Natural killer cell treated with Interleukin-12 subunit alpha and Interleukin-12 subunit beta and Interleukin-15 and Interleukin-18, amount 100 ng/mL, for 72 hours (primary cell): ENCODE data around the gene VPS13D. TPM values are rescaled to one million over a fixed set of nuclear protein-coding genes. Genes with fewer than 3 reads are reported as not detected.
"Not testable (repeated sequence)": the region's sequence is repeated elsewhere in the genome, so short reads cannot be mapped to it uniquely, and the experiment has no call there.

Experiments
- ATAC-seq, 2 donors: fragments of 150-1000 bp; cut with Tn5 transposase in 1 of 2; sonication (Bioruptor Pico), chemical (Tn5 transposase) in 1 of 2; 2 replicates each; pipeline ENCODE4 v1.10.0; 2021
- DNase-seq: peaks from one replicate; pipeline ENCODE4 v3.0.0; 2022; ENCODE audit warnings: low spot score
- H3K27ac Mint-ChIP-seq, 2 donors: 1 replicate in 1 of 2; 2 replicates in 1 of 2; pipeline ENCODE4 v1.8.0; 2022; ENCODE audit warnings: mixed read lengths in 2 of 2, mild to moderate bottlenecking in 1 of 2, moderate library complexity in 1 of 2
- H3K27me3 Mint-ChIP-seq, 2 donors: 1 replicate in 1 of 2; 2 replicates in 1 of 2; pipeline ENCODE4 v1.8.0; 2022; ENCODE audit warnings: mixed read lengths in 2 of 2
- H3K36me3 Mint-ChIP-seq: one replicate; pipeline ENCODE4 v1.8.0; 2022; ENCODE audit warnings: mixed read lengths
- H3K4me1 Mint-ChIP-seq, 2 donors: 1 replicate in 1 of 2; 2 replicates in 1 of 2; pipeline ENCODE4 v1.8.0; 2022; ENCODE audit warnings: low read depth in 2 of 2, mixed read lengths in 2 of 2, mild to moderate bottlenecking in 1 of 2
- H3K4me3 Mint-ChIP-seq: one replicate; pipeline ENCODE4 v1.8.0; 2022; ENCODE audit warnings: mixed read lengths
- H3K9me3 Mint-ChIP-seq: 2 replicates; pipeline ENCODE4 v1.8.0; 2022; ENCODE audit warnings: mixed read lengths
- total RNA-seq, 2 donors: library from RNA; stranded (reverse); gene quantifications; one replicate each; pipeline ENCODE4 v1.2.3, GENCODE V29; 2022

The VPS13D gene
- total RNA-seq, 2 donors from 2014 or later = 41.8 to 71.7 TPM

DNA sequence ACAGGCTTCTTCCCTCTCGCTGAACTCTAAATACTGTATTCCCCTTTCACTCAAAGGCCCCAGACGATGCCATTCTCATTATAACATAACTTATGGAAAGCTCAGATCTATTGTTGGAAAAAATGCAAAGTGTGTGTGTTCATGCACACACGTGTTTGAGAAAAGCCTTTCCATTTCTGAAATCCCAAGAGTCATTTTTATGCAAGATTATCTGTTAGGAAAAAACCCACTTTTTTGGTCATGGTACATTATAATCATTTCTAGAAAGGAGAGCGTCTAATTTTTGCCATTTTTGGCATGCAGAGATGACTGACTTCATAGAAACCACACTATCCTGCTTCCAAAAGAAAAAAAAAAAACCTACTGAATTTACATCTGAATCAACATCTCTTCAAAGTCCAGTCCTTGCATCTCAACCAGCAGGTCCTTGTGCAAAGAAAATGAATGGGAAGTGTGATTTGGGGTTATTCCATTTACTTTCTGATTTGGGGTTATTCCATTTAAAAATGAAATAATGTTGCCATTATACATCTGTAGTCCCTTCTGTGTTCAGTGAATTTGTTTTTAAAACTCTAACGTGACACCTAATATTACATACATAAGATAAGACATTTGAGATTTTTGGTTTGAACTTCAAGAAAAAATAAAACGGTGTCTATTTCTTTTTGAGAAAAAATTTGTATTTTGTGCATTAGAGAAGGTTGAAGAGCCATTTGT, 237.9 kb downstream of the VPS13D start:
- peaks cover 18% of the 10 kb centered on the region for H3K36me3 Mint-ChIP-seq
- H3K9me3 Mint-ChIP-seq = no peaks in the 10 kb centered on the region
- ATAC-seq = peak in 1 of 2 donors; percentile 62
- peak overlapping the region; percentile 81 to 89 for H3K27ac Mint-ChIP-seq
- peak overlapping the region; percentile 58 for H3K4me3 Mint-ChIP-seq
- peaks cover 47 to 50% of the 10 kb centered on the region in 2 donors for H3K4me1 Mint-ChIP-seq
- no peak for DNase-seq
- no peaks in the 10 kb centered on the region for H3K27me3 Mint-ChIP-seq

- peak overlapping the region; percentile 81 to 89 for H3K27ac Mint-ChIP-seq
- H3K9me3 Mint-ChIP-seq = no peaks in the 10 kb centered on the region
- H3K4me3 Mint-ChIP-seq = peak overlapping the region; percentile 58
- DNase-seq (no peak), ATAC-seq (no peak)
- peaks cover 50 to 53% of the 10 kb centered on the region in 2 donors for H3K4me1 Mint-ChIP-seq
- H3K36me3 Mint-ChIP-seq = peaks cover 13% of the 10 kb centered on the region
- no peaks in the 10 kb centered on the region for H3K27me3 Mint-ChIP-seq
Measured at GRCh38 chr1:12468323-12468722, 238.5 kb downstream of the VPS13D start.

DNA sequence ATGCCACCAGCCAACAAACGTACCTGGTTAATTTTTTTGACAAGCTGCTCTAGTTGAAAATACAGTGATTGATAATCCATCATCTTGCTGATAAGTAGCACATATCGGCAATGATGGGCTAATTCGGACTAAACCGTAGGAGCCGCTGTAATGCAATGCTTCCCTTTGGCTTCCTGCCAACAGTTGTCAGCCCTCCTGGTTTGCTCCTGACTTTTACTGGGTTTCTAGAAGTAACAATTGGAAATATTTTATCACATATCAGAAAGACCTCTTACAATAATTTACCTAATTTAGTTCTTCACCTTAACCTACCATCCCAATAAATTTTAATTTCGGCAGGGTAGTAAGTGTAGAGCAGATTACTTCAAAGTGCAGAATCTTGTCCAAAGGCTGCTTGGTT, 239.7 kb downstream of the VPS13D start:
- DNase-seq = no peak
- H3K27ac Mint-ChIP-seq = peak overlapping the region; percentile 98 to 99

DNA sequence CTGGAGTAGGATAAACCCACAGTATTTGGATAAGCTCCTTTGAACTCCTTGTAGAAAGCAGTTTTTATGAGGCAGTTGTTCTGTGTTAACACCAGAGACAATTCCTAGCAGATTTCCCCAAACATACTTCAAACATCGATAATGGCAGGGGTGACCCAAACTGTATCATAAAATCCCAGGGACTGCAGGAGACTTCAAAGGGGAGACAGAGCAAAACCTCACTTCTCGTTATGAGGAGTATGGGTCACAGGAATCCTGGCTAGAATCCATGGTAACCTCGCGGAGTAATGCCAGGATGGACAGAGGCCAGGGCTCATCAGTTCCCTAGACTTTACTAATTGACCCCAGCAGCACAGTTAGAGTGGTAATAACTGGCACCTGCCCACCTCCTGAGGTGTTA, 240.2 kb downstream of the VPS13D start:
- DNase-seq = no peak
- no peaks in the 10 kb centered on the region for H3K27me3 Mint-ChIP-seq
- H3K4me3 Mint-ChIP-seq = peak overlapping the region; percentile 15
- H3K27ac Mint-ChIP-seq = peak overlapping the region; percentile 98 to 99
- no peaks in the 10 kb centered on the region for H3K9me3 Mint-ChIP-seq
- H3K4me1 Mint-ChIP-seq = peaks cover 61 to 68% of the 10 kb centered on the region in 2 donors
- H3K36me3 Mint-ChIP-seq = peaks cover 12% of the 10 kb centered on the region
- ATAC-seq = no peak

More for the DNA sequence above, 239.7 kb downstream of the VPS13D start:
- Mint-ChIP-seq H3K36me3 (peaks cover 12% of the 10 kb centered on the region), H3K4me3 (peak overlapping the region; percentile 15), H3K27me3 (no peaks in the 10 kb centered on the region), H3K9me3 (no peaks in the 10 kb centered on the region), H3K4me1 (peaks cover 61 to 63% of the 10 kb centered on the region in 2 donors)
- ATAC-seq = no peak

DNA sequence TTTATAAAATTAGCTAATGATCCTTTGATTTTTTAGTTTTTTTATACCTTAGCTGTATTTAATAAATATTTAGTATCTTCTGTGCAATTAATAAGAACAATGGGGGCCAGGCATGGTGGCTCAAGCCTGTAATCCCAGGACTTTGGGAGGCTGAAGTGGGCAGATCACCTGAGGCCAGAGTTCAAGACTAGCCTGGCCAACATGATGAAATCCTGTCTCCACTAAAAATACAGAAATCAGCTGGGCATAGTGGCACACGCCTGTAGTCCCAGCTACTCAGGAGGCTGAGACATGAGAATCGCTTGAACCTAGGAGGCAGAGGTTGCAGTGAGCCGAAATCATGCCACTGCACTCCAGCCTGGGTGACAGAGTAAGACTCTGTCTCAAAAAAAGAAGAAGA, 241.1 kb downstream of the VPS13D start:
- H3K4me3 Mint-ChIP-seq, DNase-seq: not testable (repeated sequence)
- H3K36me3 Mint-ChIP-seq = peaks cover 12% of the 10 kb centered on the region

GRCh38 chr1:12472156-12472797, 242.4 kb downstream of the VPS13D start:
- Mint-ChIP-seq H3K36me3 (peaks cover 12% of the 10 kb centered on the region), H3K4me3 (peak overlapping the region; percentile 83), H3K27me3 (no peaks in the 10 kb centered on the region), H3K27ac (peak overlapping the region; percentile 98 to 99), H3K9me3 (no peaks in the 10 kb centered on the region), H3K4me1 (peaks cover 79 to 81% of the 10 kb centered on the region in 2 donors)
- ATAC-seq (no peak), DNase-seq (no peak)

More for the DNA sequence above, 241.1 kb downstream of the VPS13D start:
- ATAC-seq, H3K9me3 Mint-ChIP-seq, H3K27me3 Mint-ChIP-seq: not testable (repeated sequence)
- Mint-ChIP-seq H3K27ac (peak overlapping the region; percentile 98 to 99), H3K4me1 (peaks cover 68 to 75% of the 10 kb centered on the region in 2 donors)

DNA sequence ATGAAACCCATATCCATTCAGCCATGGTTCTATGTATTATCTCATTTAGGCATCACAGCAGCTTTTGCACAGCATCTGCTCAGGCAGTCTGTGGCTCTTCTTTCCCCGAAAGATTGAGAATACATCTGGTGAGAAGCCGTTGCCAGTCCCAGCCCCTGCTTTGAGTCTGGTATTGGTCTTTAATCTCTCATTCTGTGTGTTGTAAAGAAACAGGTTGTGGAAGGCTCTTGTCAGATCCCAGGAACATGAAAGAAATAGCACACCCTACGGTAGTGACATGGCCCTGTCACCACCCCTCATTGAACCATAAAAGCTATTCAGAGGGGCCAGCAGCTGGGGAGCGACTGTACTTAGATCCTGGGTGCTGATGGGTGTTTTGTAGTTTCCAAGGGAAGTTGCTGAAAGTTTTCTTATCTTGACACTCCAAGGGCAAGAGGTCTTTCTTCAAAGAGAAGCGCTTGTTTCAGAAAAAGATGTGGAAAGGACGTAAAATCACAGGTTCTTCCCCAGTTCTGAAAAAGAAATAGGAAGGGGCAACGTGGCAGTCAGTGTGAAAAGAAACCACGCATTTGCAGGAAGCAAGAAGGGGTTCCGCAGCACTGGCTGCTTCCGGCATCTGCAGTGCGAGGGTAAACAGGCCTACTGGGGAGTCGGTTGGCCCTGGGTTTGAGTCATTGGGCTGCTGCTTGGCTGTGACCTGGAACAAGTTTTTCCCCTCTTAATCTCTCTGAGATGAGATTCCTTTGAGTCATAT, 243.1 kb downstream of the VPS13D start:
- H3K27me3 Mint-ChIP-seq = no peaks in the 10 kb centered on the region
- H3K36me3 Mint-ChIP-seq = peaks cover 12% of the 10 kb centered on the region
- H3K4me3 Mint-ChIP-seq = peak overlapping the region; percentile 83
- peak; percentile 92 for DNase-seq
- peak overlapping the region; percentile 98 to 99 for H3K27ac Mint-ChIP-seq
- H3K9me3 Mint-ChIP-seq = no peaks in the 10 kb centered on the region
- peaks cover 79 to 81% of the 10 kb centered on the region in 2 donors for H3K4me1 Mint-ChIP-seq
- ATAC-seq = peak; percentile 91 to 93

- H3K9me3 Mint-ChIP-seq = no peaks in the 10 kb centered on the region
- H3K4me3 Mint-ChIP-seq = peak overlapping the region; percentile 83
- peaks cover 12% of the 10 kb centered on the region for H3K36me3 Mint-ChIP-seq
- no peak for DNase-seq
- H3K27me3 Mint-ChIP-seq = no peaks in the 10 kb centered on the region
- H3K4me1 Mint-ChIP-seq = peaks cover 81 to 83% of the 10 kb centered on the region in 2 donors
- peak overlapping the region; percentile 98 to 99 for H3K27ac Mint-ChIP-seq
- ATAC-seq = no peak
Measured at GRCh38 chr1:12473596-12474362, 243.9 kb downstream of the VPS13D start.

DNA sequence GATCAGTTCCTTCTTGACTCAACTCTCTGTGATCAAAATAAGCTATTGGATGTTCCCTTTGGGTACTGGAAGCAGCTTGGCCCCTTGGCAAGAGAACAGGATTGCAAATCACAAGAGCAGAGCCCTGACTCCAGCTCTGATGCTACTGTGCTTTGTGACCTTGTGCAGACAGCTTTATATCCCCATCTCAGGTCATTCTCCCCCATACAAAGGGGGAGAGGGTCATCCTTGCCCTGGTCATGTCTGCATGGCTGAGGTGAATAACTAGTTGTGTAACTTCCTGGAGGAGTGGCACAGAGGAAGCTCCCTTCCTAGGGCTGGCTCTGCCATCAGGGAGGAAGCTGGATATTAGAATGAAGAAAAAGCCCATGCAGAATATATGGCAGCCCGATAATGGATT, 245.3 kb downstream of the VPS13D start:
- ATAC-seq = no peak
- Mint-ChIP-seq H3K4me3 (peak overlapping the region; percentile 40), H3K27ac (peak overlapping the region; percentile 98 to 99)

DNA sequence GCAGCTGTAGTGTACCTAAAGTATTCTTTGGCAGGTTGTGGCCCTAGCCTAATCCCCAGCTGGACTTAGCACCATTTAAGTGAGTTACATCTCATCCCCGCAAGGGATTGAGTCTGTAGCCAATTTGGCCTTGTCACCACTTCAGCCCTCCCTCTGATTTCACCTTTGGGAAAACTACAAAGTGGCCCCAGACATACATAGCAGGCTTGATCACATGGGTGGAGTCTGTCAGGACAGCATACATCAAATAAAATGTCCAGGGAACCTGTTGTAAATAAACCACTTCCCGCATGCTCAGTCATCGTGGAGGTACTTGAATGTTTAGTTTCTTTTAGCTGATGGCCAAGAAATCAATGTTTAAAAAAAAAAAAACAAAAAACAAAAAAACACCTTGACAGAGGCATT, 245.7 kb downstream of the VPS13D start:
- ATAC-seq (peak in 1 of 2 donors; percentile 35), DNase-seq (no peak)
- no peaks in the 10 kb centered on the region for H3K27me3 Mint-ChIP-seq
- peaks cover 87 to 90% of the 10 kb centered on the region in 2 donors for H3K4me1 Mint-ChIP-seq
- peak overlapping the region; percentile 98 to 99 for H3K27ac Mint-ChIP-seq
- H3K4me3 Mint-ChIP-seq = peak overlapping the region; percentile 40
- no peaks in the 10 kb centered on the region for H3K9me3 Mint-ChIP-seq
- H3K36me3 Mint-ChIP-seq = peaks cover 12% of the 10 kb centered on the region

More for the DNA sequence above, 245.3 kb downstream of the VPS13D start:
- peaks cover 12% of the 10 kb centered on the region for H3K36me3 Mint-ChIP-seq
- H3K9me3 Mint-ChIP-seq = no peaks in the 10 kb centered on the region
- no peak for DNase-seq
- H3K27me3 Mint-ChIP-seq = no peaks in the 10 kb centered on the region
- H3K4me1 Mint-ChIP-seq = peaks cover 85 to 88% of the 10 kb centered on the region in 2 donors

- ATAC-seq (peak in 1 of 2 donors; percentile 46), DNase-seq (no peak)
- H3K9me3 Mint-ChIP-seq = no peaks in the 10 kb centered on the region
- H3K4me3 Mint-ChIP-seq = peak overlapping the region; percentile 40
- peaks cover 91 to 94% of the 10 kb centered on the region in 2 donors for H3K4me1 Mint-ChIP-seq
- H3K36me3 Mint-ChIP-seq = peaks cover 12% of the 10 kb centered on the region
- H3K27ac Mint-ChIP-seq = peak overlapping the region; percentile 98 to 99
- H3K27me3 Mint-ChIP-seq = no peaks in the 10 kb centered on the region
Measured at GRCh38 chr1:12475947-12476346, 246.1 kb downstream of the VPS13D start.

DNA sequence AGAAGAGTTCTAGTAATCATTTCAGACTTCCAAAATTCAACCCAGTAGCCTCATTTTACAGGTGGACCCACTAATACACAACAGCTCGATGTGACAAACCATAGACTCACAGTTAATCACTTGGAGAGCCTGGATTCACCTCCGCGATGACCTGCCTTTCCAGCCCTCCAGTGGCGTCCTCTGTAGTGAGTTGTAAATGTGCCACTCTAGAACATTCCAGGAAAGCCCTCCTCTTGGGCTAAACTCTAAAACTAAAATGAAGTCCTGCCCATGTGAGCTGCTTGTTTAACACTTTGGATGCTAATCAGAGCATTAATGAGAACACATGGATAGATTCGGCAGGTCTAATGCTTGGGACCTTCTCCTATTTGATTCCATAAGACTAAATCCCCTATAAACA, 247.5 kb downstream of the VPS13D start:
- ATAC-seq (no peak), DNase-seq (no peak)
- H3K4me1 Mint-ChIP-seq = peaks cover 89% of the 10 kb centered on the region in 2 donors
- no peaks in the 10 kb centered on the region for H3K27me3 Mint-ChIP-seq
- H3K36me3 Mint-ChIP-seq = peaks cover 5% of the 10 kb centered on the region
- H3K9me3 Mint-ChIP-seq = no peaks in the 10 kb centered on the region
- H3K27ac Mint-ChIP-seq = peak overlapping the region; percentile 98 to 99
- peak overlapping the region; percentile 9 for H3K4me3 Mint-ChIP-seq
